ENCODE measurements around the gene KIAA1958.

DNA sequence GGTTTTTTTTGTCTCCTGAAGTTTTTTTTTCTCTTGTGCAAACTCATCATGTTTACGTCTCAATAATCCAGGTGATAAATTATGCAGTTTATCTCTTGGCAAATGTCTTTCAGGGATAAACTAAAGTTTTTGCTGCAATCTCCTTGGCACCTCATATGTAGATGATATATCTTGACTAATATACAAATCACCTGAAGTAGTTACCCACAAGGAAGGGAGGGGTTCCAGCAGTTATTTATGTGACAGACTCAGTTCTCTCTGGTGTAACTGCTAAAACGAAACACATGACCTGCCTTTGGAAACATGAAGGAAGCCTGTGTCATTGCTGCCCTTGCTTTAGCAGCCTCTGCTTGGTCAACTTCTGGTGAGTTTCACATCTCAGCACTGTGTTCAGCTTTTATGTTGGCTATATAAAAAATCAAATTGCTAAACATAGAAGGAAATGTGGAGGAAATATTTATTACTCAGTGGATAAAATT, 39.3 kb upstream of the KIAA1958 start:
- TF ChIP-seq EP300 (IDR thresholded peaks at IDR 0.05) (no peak), POLR2A (IDR thresholded peaks at IDR 0.05) (no peak), POLR2AphosphoS5 (IDR thresholded peaks at IDR 0.05) (no peak)
- TF ChIP-seq, protein P1, sequence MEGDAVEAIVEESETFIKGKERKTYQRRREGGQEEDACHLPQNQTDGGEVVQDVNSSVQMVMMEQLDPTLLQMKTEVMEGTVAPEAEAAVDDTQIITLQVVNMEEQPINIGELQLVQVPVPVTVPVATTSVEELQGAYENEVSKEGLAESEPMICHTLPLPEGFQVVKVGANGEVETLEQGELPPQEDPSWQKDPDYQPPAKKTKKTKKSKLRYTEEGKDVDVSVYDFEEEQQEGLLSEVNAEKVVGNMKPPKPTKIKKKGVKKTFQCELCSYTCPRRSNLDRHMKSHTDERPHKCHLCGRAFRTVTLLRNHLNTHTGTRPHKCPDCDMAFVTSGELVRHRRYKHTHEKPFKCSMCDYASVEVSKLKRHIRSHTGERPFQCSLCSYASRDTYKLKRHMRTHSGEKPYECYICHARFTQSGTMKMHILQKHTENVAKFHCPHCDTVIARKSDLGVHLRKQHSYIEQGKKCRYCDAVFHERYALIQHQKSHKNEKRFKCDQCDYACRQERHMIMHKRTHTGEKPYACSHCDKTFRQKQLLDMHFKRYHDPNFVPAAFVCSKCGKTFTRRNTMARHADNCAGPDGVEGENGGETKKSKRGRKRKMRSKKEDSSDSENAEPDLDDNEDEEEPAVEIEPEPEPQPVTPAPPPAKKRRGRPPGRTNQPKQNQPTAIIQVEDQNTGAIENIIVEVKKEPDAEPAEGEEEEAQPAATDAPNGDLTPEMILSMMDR (IDR thresholded peaks at IDR 0.05) = no peak

All from suprapubic skin (tissue), 4 donors.